Activated T-cell treated with anti-CD3 and anti-CD28 coated beads, Interleukin-2, amount 50 U/mL, for 4 hours (primary cell): Measurements from ENCODE around the gene EIF2S1. TPM values are rescaled to one million over a fixed set of nuclear protein-coding genes. Genes with fewer than 3 reads are reported as not detected.
"Not testable (repeated sequence)": the region's sequence is repeated elsewhere in the genome, so short reads cannot be mapped to it uniquely, and the experiment has no call there.

Experiments used
- ATAC-seq, 2 donors: fragments of 200-7000 bp; cut with Tn5 transposase; one replicate each; pipeline ENCODE4 v1.10.0; 2021
- DNase-seq: peaks from one replicate; pipeline ENCODE4 v3.0.0-alpha.2; 2020
- H3K27me3 Mint-ChIP-seq: one replicate; pipeline ENCODE4 v1.8.0; 2021; ENCODE audit warnings: low read depth, mixed read lengths
- H3K36me3 Mint-ChIP-seq: one replicate; pipeline ENCODE4 v1.8.0; 2022; ENCODE audit warnings: mixed read lengths; ENCODE audit not compliant: insufficient read depth
- H3K4me1 Mint-ChIP-seq: one replicate; pipeline ENCODE4 v1.8.0; 2021; ENCODE audit warnings: low read depth, mixed read lengths
- H3K4me3 Mint-ChIP-seq: one replicate; pipeline ENCODE4 v1.8.0; 2021; ENCODE audit warnings: mild to moderate bottlenecking, moderate library complexity, mixed read lengths
- H3K9me3 Mint-ChIP-seq: one replicate; pipeline ENCODE4 v1.8.0; 2021; ENCODE audit warnings: mixed read lengths
- total RNA-seq, 3 donors: library from RNA; stranded (reverse); gene quantifications; one replicate each; pipeline ENCODE4 v1.2.1, GENCODE V29; 2021

EIF2S1 gene
- total RNA-seq = 100 to 1,000 TPM; 377 to 401 (median 392) TPM

DNA sequence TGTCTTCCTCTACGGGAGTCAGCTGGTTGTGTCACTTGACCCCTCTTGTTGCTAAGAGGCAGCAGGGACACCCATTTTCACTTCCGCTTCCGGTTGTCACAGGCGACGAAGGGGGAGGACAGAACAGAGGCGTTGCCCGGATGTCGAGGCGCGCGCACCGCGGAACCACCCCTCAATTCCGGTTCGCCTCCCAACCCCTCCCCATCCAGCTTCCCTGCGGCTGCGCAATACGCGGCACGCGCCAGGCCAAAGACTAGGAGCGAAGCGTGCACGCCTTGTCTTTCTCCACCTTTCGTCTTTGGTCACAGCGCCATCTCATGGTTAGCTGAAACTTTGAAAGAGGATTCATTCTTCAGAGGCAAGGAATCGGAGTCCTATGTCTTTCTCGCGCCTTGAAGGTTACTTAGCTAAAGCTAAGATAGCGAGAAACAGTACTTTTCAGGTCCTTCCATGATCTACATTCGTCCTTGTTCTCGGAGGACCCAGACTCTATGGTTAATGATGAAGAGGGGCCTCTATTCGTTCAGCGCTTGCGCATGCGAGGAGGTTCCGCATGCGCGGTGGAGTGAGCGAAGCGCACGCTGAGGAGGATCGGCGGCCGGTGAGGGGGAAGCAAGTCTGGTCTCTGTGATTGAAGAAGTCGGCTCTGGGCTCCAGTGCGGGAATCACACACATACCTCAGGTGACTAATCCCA lies at the start of gene EIF2S1, which contains the start of gene ATP6V1D:
EIF2S1 (plus strand) TSS at position 554 of the 695 bp plus-strand sequence. CDS start 4,440 bp downstream, outside the sequence.
ATP6V1D (minus strand) TSS at position 30 of the 695 bp plus-strand sequence. CDS start 106 bp downstream, outside the sequence.
- Mint-ChIP-seq H3K4me3 (peak within 1 kb of the TSS; percentile 98), H3K27me3 (no peaks in the 10 kb centered on the region), H3K36me3 (peaks cover 8% of the 10 kb centered on the region), H3K4me1 (peaks cover 54% of the 10 kb centered on the region), H3K9me3 (no peaks in the 10 kb centered on the region)
- ATAC-seq = peak; percentile 91 to 93
- DNase-seq = peak; percentile 99

DNA sequence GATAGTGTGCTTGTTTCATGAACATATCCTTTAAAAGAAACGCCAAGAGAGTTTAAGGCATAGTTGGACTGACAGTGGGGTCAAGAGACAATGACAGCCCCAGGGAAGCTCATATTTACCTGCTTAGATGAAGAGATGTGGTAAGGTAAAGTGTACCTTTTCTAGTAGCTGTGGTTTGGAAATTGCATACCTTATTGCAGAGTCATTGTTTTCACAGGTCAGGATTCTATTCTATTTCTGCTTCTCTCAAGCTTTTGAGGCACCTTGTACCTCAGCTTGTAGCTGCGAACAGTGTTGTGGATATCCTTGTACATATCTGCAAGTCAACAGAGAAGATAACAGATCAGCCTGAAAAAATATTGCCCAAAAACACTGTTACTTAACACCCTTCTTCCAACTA lies 48.3 kb upstream of the EIF2S1 start:
- no peaks in the 10 kb centered on the region for H3K9me3 Mint-ChIP-seq
- peaks cover 16% of the 10 kb centered on the region for H3K36me3 Mint-ChIP-seq
- no peak overlapping the region for H3K4me3 Mint-ChIP-seq
- no peak for DNase-seq
- no peak for ATAC-seq
- no peaks in the 10 kb centered on the region for H3K27me3 Mint-ChIP-seq
- no peaks in the 10 kb centered on the region for H3K4me1 Mint-ChIP-seq

DNA sequence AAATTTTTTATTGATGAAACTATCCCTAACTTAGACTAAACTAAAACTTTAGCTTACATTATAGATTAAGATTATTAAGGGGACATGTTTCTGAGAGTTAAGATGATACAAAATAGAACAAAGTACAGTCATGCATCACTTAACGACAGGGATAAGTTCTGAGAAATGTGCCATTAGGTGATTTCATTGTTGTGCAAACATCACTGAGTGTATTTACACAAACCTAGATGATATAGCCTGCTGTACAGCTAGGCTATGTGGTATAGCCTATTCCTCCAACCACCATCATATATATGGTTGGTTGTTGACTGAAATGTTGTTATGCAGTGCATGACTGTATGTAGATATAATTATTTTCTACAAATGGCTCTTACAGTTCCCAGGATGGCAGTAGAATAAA lies 47.0 kb upstream of the EIF2S1 start:
- ATAC-seq (no peak), DNase-seq (no peak)
- Mint-ChIP-seq H3K4me1 (no peaks in the 10 kb centered on the region), H3K4me3 (no peak overlapping the region), H3K27me3 (no peaks in the 10 kb centered on the region), H3K36me3 (peaks cover 13% of the 10 kb centered on the region), H3K9me3 (no peaks in the 10 kb centered on the region)

DNA sequence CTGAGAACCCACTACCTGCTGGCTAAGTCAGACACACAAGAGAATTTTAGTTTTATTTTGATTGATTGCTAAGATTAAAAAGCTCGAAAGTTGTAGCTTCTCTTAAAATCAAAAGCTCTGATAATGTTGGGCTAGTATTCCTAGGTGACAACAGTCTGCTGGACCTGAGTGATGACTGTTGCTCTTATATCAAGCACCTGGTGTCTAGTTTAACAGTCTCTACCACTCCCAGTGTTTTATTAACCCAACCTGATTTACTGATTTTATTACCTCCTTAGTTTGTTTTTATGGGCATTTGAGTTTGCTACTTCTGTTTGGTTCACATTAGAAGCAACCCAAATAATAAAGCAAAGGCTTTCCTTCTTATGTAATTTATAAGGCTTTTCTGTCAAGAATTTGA lies 42.3 kb upstream of the EIF2S1 start:
- Mint-ChIP-seq H3K27me3 (no peaks in the 10 kb centered on the region), H3K4me3 (no peak overlapping the region), H3K36me3 (peaks cover 13% of the 10 kb centered on the region), H3K4me1 (no peaks in the 10 kb centered on the region), H3K9me3 (no peaks in the 10 kb centered on the region)
- ATAC-seq (no peak), DNase-seq (no peak)

DNA sequence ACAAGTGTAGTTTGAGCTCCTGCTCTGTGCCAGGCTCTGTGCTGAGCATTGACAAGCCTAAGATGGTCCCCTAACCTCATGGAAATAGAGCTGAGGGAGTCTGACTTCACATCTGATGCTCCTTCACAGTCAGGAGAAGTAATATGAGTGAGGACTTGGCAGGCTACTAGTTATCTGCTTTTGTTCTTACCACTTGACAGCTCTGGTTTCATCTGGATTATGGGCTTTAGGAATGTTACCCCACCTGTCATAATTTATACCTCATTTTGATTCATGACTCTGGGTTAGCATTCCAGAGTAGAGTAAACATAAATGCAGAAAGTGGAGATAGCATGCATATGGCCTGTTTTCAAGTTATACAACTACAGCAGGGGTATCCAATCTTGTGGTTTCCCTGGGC lies 41.0 kb upstream of the EIF2S1 start:
- no peaks in the 10 kb centered on the region for H3K27me3 Mint-ChIP-seq
- H3K4me1 Mint-ChIP-seq = no peaks in the 10 kb centered on the region
- no peak overlapping the region for H3K4me3 Mint-ChIP-seq
- no peak for DNase-seq
- H3K36me3 Mint-ChIP-seq = peaks cover 9% of the 10 kb centered on the region
- no peak for ATAC-seq
- H3K9me3 Mint-ChIP-seq = no peaks in the 10 kb centered on the region

DNA sequence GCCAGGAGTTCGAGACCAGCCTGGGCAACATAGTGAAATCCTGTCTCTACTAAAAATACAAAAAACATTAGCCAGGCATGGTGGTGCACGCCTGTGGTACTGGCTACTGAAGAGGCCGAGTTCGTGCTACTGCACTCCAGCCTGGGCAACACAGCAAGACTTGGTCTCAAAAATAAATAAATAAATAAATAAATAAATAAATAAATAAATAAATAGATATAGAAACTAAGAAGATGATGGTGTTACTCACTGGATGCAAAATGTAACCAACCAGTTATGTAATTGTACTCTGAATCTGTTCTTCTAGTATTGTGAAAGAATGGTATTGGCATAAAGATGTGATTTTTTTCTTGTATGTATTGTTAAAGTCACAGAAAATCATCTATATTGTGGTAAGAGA lies 30.5 kb upstream of the EIF2S1 start:
- H3K4me3 Mint-ChIP-seq, H3K27me3 Mint-ChIP-seq, DNase-seq, ATAC-seq, H3K4me1 Mint-ChIP-seq, H3K9me3 Mint-ChIP-seq: not testable (repeated sequence)
- H3K36me3 Mint-ChIP-seq = peaks cover 36% of the 10 kb centered on the region

DNA sequence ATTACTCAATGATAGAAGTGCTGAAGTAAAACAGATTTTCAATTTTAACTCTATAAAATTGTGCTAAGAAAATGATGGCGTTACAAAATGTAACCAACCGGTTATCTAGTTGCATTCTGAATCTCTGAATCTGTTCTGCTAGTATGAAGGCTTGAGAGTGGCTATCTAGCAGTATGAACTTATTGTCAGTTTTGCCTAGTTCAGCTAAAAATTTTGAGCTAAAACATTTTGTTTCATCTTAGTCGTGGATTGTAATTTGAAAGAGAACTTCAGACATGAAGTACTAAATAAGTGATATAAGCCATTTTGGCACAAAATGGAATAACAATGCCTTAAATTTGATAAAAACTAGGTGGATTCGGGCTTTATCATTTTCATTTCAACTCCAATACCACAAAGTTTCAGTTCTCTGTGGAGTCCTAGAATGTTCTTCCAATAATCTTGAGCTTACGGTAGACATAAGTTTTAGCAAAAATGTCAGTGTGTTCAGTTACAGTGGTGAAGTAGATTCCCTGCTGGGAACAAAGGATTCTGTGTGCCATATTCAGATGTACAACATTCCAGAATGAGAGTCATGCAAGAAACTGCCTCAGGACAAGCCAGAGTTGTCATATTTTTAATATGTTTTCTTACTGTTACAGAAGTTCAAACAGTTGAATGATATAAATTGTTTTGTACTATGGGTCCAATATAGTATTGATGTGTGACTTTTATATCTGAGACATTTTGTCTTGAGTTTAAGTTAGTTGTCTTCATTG lies 28.6 kb upstream of the EIF2S1 start:
- Mint-ChIP-seq H3K27me3 (no peaks in the 10 kb centered on the region), H3K4me1 (no peaks in the 10 kb centered on the region), H3K4me3 (no peak overlapping the region), H3K36me3 (peaks cover 41% of the 10 kb centered on the region), H3K9me3 (no peaks in the 10 kb centered on the region)
- DNase-seq (no peak), ATAC-seq (no peak)

DNA sequence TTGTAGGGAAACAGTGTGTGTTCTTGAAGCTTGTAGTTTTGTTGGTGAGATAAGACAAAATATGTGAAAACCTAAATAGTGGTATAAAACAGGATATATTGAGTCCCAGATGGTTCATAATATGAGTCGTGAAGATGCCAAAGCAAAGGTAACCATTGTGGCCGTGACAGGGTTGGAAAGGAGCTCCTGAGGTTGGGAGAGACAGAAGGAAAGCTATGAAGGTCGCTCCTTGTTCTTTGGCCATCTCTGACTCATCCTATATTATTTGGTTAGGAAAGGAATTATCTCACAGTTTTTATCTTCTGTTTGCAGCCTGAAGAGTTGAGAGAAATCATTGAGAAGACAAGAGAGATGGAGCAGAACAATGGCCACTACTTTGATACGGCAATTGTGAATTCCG lies 27.7 kb upstream of the EIF2S1 start:
- DNase-seq = no peak
- Mint-ChIP-seq H3K36me3 (peaks cover 38% of the 10 kb centered on the region), H3K27me3 (no peaks in the 10 kb centered on the region), H3K9me3 (no peaks in the 10 kb centered on the region), H3K4me1 (no peaks in the 10 kb centered on the region), H3K4me3 (no peak overlapping the region)
- no peak for ATAC-seq

DNA sequence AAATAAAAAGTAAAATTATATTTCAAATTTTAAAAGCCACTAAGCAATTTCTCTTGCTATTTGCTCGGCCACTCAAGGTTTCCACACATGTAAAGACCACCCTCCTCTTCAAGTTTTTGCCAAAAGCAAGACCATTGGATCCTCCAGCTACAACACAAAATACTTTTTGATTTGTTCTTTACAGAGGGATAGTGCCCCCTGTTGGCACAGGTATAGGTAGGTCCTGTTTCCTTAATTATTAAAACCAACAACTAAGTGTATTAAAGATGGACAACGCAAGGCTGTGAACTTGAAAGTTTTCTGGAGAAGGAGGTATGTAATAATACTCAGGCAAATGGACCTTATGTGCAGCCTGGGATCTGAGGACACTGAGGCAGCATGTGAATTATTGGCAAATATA lies 24.3 kb upstream of the EIF2S1 start:
- H3K4me3 Mint-ChIP-seq = no peak overlapping the region
- no peak for DNase-seq
- H3K9me3 Mint-ChIP-seq = no peaks in the 10 kb centered on the region
- no peak for ATAC-seq
- no peaks in the 10 kb centered on the region for H3K4me1 Mint-ChIP-seq
- no peaks in the 10 kb centered on the region for H3K27me3 Mint-ChIP-seq
- peaks cover 39% of the 10 kb centered on the region for H3K36me3 Mint-ChIP-seq

DNA sequence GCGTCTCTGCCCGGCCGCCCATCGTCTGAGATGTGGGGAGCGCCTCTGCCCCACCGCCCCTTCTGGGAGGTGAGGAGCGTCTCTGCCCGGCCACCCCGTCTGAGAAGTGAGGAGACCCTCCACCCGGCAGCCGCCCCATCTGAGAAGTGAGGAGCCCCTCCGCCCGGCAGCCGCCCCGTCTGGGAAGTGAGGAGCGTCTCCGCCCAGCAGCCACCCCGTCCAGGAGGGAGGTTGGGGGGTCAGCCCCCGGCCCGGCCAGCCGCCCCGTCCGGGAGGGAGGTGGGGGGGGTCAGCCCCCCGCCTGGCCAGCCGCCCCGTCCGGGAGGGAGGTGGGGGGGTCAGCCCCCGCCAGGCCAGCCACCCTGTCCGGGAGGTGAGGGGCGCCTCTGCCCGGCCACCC lies 18.9 kb upstream of the EIF2S1 start:
- peaks cover 34% of the 10 kb centered on the region for H3K36me3 Mint-ChIP-seq
- H3K4me1 Mint-ChIP-seq, ATAC-seq, DNase-seq, H3K4me3 Mint-ChIP-seq, H3K27me3 Mint-ChIP-seq, H3K9me3 Mint-ChIP-seq: not testable (repeated sequence)

DNA sequence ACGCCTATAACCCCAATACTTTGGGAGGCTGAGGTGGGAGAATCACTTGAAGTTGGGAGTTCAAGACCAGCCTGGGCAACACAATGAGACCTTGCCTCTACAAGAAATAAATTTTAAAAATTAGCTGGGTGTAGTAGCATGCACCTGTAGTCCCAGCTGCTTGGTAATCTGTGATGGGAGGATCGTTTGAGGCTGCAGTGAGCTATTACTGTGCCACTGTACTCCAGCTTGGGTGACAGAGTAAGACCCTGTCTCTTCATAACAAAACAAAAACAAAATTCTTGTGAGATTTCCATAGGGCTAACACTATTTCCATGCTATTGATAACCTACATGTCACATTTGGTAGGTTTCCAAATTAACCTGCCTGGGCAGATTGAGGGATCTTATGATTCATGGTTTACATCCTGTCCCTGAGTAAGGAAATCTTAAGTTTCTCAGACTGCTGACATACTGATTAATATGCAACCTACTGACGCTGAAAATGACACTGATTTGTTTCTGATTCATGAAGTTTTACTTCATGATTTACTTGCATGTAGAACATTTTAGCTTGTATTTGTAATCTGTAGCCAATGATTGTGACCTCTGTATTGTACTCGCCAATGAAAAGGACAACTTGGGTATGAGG lies 16.4 kb upstream of the EIF2S1 start:
- ATAC-seq (no peak), DNase-seq (no peak)
- Mint-ChIP-seq H3K9me3 (no peaks in the 10 kb centered on the region), H3K4me3 (no peak overlapping the region), H3K4me1 (no peaks in the 10 kb centered on the region), H3K36me3 (peaks cover 25% of the 10 kb centered on the region), H3K27me3 (no peaks in the 10 kb centered on the region)

DNA sequence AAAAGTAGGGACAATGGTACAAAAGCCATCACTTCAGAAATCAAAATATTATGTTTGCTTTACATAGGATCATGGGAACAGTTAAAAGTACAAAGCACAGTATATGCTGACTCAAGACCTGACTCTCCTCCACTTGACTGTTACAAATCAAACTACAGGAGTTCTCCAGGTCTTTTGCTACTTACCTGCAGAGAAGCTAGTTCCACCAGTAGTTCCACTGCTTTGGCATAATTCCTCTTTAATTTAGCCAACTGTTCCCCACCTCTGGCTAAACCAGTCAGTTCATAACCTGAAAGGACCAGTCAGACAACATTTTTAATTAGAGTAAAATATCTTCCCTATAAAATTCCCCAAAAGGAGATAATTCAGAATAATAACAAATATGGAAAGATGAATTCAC lies 14.5 kb upstream of the EIF2S1 start:
- Mint-ChIP-seq H3K27me3 (no peaks in the 10 kb centered on the region), H3K4me3 (no peak overlapping the region), H3K9me3 (no peaks in the 10 kb centered on the region), H3K4me1 (no peaks in the 10 kb centered on the region), H3K36me3 (peaks cover 28% of the 10 kb centered on the region)
- ATAC-seq (no peak), DNase-seq (no peak)

DNA sequence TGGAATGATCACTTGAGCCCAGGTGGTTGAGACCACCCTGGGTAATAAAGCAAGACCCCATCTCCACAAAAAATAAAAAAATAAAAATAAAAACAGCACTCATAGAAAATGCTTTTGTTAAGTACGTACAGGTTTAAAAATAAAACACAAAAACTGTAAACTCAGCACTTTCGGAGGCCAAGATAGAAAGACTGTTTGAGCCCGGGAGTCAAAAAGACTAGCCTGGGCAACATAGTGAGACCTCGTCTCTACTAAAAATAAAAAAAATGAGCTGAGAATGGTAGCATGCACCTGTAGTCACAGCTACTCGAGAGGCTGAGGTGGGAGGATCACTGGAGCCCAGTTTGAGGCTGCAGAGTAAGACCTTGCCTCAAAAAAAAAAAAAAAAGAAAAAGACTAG lies 8.1 kb upstream of the EIF2S1 start:
- H3K36me3 Mint-ChIP-seq = peaks cover 17% of the 10 kb centered on the region
- no peak overlapping the region for H3K4me3 Mint-ChIP-seq
- H3K27me3 Mint-ChIP-seq = no peaks in the 10 kb centered on the region
- H3K9me3 Mint-ChIP-seq = no peaks in the 10 kb centered on the region
- H3K4me1 Mint-ChIP-seq = peaks cover 10% of the 10 kb centered on the region
- DNase-seq (no peak), ATAC-seq (no peak)

DNA sequence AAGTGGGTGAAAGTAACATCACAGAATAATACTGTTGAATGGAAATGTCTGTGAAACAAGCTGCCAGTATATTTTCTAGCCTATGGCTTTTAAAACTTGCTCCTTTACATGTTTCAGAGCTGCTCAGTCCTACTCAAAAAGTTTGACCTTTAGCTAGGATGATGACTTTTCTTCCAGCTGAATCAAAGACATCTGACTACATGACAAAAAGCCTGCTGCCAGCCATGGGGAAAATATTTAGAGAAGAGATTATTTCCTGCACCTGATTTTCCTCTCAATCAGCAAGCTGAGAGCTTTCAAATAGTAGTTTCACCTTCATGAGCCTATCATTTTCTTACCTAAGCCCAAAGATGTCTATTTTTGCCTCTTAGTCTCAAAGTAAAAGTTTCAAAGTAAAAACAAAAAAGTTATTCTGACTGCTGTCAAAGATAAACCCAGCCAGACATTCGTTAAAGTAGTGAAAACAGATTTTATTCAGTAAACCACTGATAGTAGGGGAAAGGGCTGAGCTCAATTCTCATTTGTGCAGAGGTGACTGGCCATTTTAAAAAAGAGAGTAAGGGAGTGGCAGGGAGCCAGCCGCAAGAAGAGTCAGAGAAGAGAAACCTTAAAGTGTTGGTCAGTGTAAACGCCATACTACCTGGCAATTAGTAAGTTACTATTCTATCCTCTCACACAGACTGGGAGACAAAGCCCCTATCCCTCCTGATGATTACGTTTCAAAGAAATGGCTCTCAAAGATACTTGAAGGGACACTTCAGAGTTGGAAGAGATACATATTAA lies 2.8 kb upstream of the EIF2S1 start:
- H3K27me3 Mint-ChIP-seq = no peaks in the 10 kb centered on the region
- no peak for ATAC-seq
- peaks cover 38% of the 10 kb centered on the region for H3K4me1 Mint-ChIP-seq
- H3K4me3 Mint-ChIP-seq = peak overlapping the region; percentile 98
- H3K9me3 Mint-ChIP-seq = no peaks in the 10 kb centered on the region
- peaks cover 6% of the 10 kb centered on the region for H3K36me3 Mint-ChIP-seq
- DNase-seq = no peak
